Right lobe of liver (tissue), 6 donors: ENCODE measurements around the gene ASB14. TPM values are rescaled to one million over a fixed set of nuclear protein-coding genes. Genes with fewer than 3 reads are reported as not detected.

Source experiments
- ATAC-seq, 4 donors: fragments of 200-7000 bp; cut with Tn5 transposase; one replicate each; pipeline ENCODE4 v1.9.1; 2020; ENCODE audit warnings: mild to moderate bottlenecking in 4 of 4, moderate library complexity in 4 of 4
- DNase-seq, 3 donors: peaks; one replicate each; pipeline ENCODE4 v3.0.0-alpha.2; 2020
- H3K27ac ChIP-seq, 3 donors: fragments of 200-600 bp; one replicate each; pipeline ENCODE4 v1.8.0; 2022
- H3K27me3 ChIP-seq, 2 donors: fragments of 200-600 bp; one replicate each; pipeline ENCODE4 v1.8.0; 2022
- H3K36me3 ChIP-seq, 4 donors: fragments of 200-600 bp; sonication (generic) in 1 of 4; one replicate each; pipeline versions ENCODE4 v1.5.1 to v1.8.0; 2017 to 2022; ENCODE audit warnings: control low read depth in 1 of 4
- H3K4me1 ChIP-seq, 4 donors: fragments of 200-600 bp; sonication (generic) in 1 of 4; one replicate each; pipeline versions ENCODE4 v1.5.1 to v1.8.0; 2017 to 2022; ENCODE audit warnings: control low read depth in 1 of 4
- H3K4me3 ChIP-seq, 3 donors: fragments of 200-600 bp; one replicate each; pipeline ENCODE4 v1.8.0; 2022
- H3K9me3 ChIP-seq, 4 donors: fragments of 200-600 bp; sonication (generic) in 1 of 4; one replicate each; pipeline versions ENCODE4 v1.5.1 to v1.8.0; 2017 to 2022; ENCODE audit warnings: control low read depth in 1 of 4
- CTCF ChIP-seq, 4 donors: fragments of 200-600 bp in 3 of 4; fragments of 450-650 bp in 1 of 4; IDR thresholded peaks; one replicate each; pipeline versions ENCODE4 v1.5.1 to v1.8.0; 2016 to 2022; ENCODE audit warnings: antibody characterized with exemption in 4 of 4, mild to moderate bottlenecking in 2 of 4
- POLR2A ChIP-seq: fragments of 450-650 bp; IDR thresholded peaks from one replicate; pipeline ENCODE4 v1.6.1; 2017; ENCODE audit warnings: antibody characterized with exemption, mild to moderate bottlenecking
- WGBS: methylation state at CpG from one replicate; pipeline ENCODE4 v1.1.6; 2018; ENCODE audit warnings: low coverage, low lambda C conversion rate; ENCODE audit not compliant: insufficient coverage; ENCODE audit errors: missing lambda C conversion rate; 5-methylcytosine and 5-hydroxymethylcytosine counted together
- intact Hi-C, 2 donors: fragments of 100-400 bp; cut with DNase I; formaldehyde crosslinking; loops; one replicate each; pipeline versions ENCODE4 v1.11.2 to v1.14.1; 2022
- total RNA-seq, 6 experiments: library from RNA; depleted of rRNA in 2 of 6; stranded (reverse); fragments of >200 nt in 2 of 6; fragmentation: NEBNext Ultra II Directional in 3 of 6; extraction: Animal tissue kit (Norgen Biotek cat#: 25700) in 3 of 6; gene quantifications; one replicate each; pipeline versions ENCODE4 v1.1.0 to v1.2.4, GENCODE V29; 2016 to 2023
- donor health status: DM: no; HTN: yes; CAD: no.
- donor health status: DM: no; HTN: no; CAD: no.
- donor health status: DM: no; HTN: no; CAD: no.
- donor health status: DM: no; HTN: yes; CAD: no.
- donor health status: DM: no; HTN: yes; CAD: no.

ASB14 gene
- total RNA-seq, 6 experiments from 2014 or later = not detected

DNA sequence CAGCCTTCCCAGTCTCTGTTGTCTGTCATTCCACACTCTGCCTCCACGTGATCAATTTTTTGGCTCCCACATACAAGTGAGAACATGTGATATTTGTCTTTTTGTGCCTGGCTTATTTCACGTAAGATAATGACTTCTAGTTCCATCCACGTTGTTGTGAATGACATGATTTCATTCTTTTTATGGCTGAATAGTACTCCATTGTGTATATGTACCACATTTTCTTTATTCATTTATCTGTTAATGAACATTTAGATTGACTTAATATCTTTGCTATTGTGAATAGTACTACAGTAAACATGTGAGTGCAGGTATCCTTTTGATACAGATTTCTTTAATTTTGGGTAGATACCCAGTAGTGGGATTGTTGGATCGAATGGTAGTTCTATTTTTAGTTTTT is 31.4 kb downstream of the ASB14 start:
- Histone ChIP-seq H3K4me3 (no peak overlapping the region), H3K27me3 (no peaks in the 10 kb centered on the region), H3K36me3 (peaks cover 0 to 51% (median 28%) of the 10 kb centered on the region in 4 donors), H3K9me3 (no peaks in the 10 kb centered on the region), H3K27ac (no peak overlapping the region), H3K4me1 (no peaks in the 10 kb centered on the region)
- intact Hi-C loops = no loop called here
- TF ChIP-seq POLR2A = no peak
- TF ChIP-seq CTCF (IDR thresholded peaks at IDR 0.05) = no peak
- no peak for DNase-seq
- no peak for ATAC-seq
- WGBS = 92% methylated on average over 4 of the region's 4 CpGs

DNA sequence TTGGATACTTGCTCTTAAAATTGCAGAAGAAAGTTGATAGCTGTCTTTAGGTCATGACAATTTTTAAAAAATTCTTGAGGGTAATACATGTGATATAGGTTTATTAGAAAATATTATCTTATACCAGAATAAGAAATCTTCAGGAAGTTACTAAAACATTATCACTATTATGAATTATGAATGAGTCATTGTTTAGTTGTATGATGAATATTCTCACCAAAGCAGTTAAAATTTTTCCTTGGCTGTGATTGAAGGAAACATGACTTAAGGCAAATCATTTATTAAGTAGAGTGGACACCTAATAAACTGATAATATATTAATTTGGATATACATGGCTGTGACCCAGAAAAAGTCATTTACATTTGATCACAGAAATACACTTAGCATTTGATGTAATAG is 34.8 kb downstream of the ASB14 start:
- Histone ChIP-seq H3K4me1 (no peaks in the 10 kb centered on the region), H3K9me3 (no peaks in the 10 kb centered on the region), H3K4me3 (no peak overlapping the region), H3K27ac (no peak overlapping the region), H3K27me3 (no peaks in the 10 kb centered on the region), H3K36me3 (peaks cover 0 to 54% (median 26%) of the 10 kb centered on the region in 4 donors)
- intact Hi-C loops = no loop called here
- ATAC-seq (no peak), DNase-seq (no peak)
- no peak for TF ChIP-seq POLR2A
- no peak for TF ChIP-seq CTCF (IDR thresholded peaks at IDR 0.05)

DNA sequence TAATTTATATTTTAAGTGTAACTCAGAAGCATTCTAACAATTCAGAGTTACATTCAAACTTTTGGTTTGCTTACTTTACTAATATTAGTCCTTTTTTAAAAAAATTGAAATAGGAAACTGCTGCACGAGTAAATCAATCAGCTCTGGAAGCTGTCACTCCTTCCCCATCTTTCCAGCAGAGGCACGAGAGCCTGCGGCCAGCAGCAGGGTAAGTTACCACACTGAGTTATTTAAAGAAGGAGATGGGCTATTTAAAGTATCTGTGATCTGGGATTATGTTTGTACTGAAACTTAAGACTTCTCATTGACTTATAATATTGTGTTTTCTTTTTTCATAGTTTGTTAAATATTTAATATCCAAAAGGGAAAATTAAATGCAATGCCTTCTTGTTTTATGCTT is 35.6 kb downstream of the ASB14 start:
- no peaks in the 10 kb centered on the region for H3K27me3 ChIP-seq
- peaks cover 0 to 54% (median 27%) of the 10 kb centered on the region in 4 donors for H3K36me3 ChIP-seq
- H3K4me1 ChIP-seq = no peaks in the 10 kb centered on the region
- TF ChIP-seq POLR2A (no peak), CTCF (IDR thresholded peaks at IDR 0.05) (no peak)
- DNase-seq = no peak
- H3K4me3 ChIP-seq = no peak overlapping the region
- WGBS = 85% methylated on average over 3 of the region's 3 CpGs
- intact Hi-C loops = no loop called here
- no peak for ATAC-seq
- H3K9me3 ChIP-seq = no peaks in the 10 kb centered on the region
- H3K27ac ChIP-seq = no peak overlapping the region

GRCh38 chr3:57252404-57252803 is 40.1 kb downstream of the ASB14 start:
- Histone ChIP-seq H3K27ac (no peak overlapping the region), H3K4me3 (no peak overlapping the region), H3K4me1 (no peaks in the 10 kb centered on the region), H3K9me3 (no peaks in the 10 kb centered on the region), H3K36me3 (peaks cover 0 to 37% (median 9%) of the 10 kb centered on the region in 4 donors), H3K27me3 (no peaks in the 10 kb centered on the region)
- 79% methylated on average over 1 of the region's 1 CpG for WGBS
- no peak for TF ChIP-seq POLR2A
- TF ChIP-seq CTCF (IDR thresholded peaks at IDR 0.05) = no peak
- DNase-seq = no peak
- intact Hi-C loops = no loop called here
- no peak for ATAC-seq

DNA sequence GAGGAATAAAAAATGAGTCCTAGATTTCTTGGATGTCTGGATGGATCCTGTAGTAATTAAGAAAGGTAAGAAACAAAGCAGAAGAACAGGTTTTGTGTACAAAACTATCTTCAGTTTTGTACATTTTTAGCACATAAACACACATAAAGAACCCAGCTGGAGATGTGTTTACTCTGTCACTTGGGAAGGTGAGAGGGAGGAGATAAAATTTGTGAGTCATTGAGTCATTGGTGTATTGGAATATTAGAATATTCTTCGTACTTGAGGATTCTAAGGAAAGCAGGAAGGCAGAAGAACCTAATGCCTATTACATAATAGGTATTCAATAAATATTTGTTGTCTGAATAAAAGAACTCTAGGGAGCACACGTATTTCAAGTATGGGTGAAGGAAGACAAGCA is 47.5 kb downstream of the ASB14 start:
- Histone ChIP-seq H3K36me3 (peaks cover 0 to 66% (median 11%) of the 10 kb centered on the region in 4 donors), H3K27ac (no peak overlapping the region), H3K4me3 (no peak overlapping the region), H3K9me3 (no peaks in the 10 kb centered on the region), H3K4me1 (no peaks in the 10 kb centered on the region), H3K27me3 (no peaks in the 10 kb centered on the region)
- ATAC-seq (no peak), DNase-seq (no peak)
- intact Hi-C loops = no loop called here
- WGBS = 81% methylated on average over 2 of the region's 2 CpGs
- no peak for TF ChIP-seq POLR2A
- no peak for TF ChIP-seq CTCF (IDR thresholded peaks at IDR 0.05)
